Activated T-cell treated with anti-CD3 and anti-CD28 coated beads, Interleukin-2, amount 50 U/mL, for 72 hours (primary cell): Measurements from ENCODE around the gene EDEM2. TPM values are rescaled to one million over a fixed set of nuclear protein-coding genes. Genes with fewer than 3 reads are reported as not detected.
"Not testable (repeated sequence)": the region's sequence is repeated elsewhere in the genome, so short reads cannot be mapped to it uniquely, and the experiment has no call there.

ENCODE experiments used
- ATAC-seq, 2 donors: fragments of 150-1000 bp; cut with Tn5 transposase; replicated peaks in 1 of 2; 2 replicates each; pipeline ENCODE4 v1.10.0; 2021; ENCODE audit warnings: moderate library complexity in 2 of 2, mild to moderate bottlenecking in 1 of 2
- DNase-seq, 2 donors: peaks; one replicate each; pipeline ENCODE4 v3.0.0; 2021 to 2022; ENCODE audit warnings: mixed read lengths in 1 of 2
- H3K27ac Mint-ChIP-seq: one replicate; pipeline ENCODE4 v1.8.0; 2022; ENCODE audit warnings: mild to moderate bottlenecking, moderate library complexity, mixed read lengths
- H3K27me3 Mint-ChIP-seq: one replicate; pipeline ENCODE4 v1.8.0; 2022; ENCODE audit warnings: low read depth, mixed read lengths
- H3K36me3 Mint-ChIP-seq, 2 donors: one replicate each; pipeline ENCODE4 v1.8.0; 2022; ENCODE audit warnings: mixed read lengths in 2 of 2, mild to moderate bottlenecking in 1 of 2; ENCODE audit not compliant: insufficient read depth in 2 of 2
- H3K4me1 Mint-ChIP-seq: one replicate; pipeline ENCODE4 v1.8.0; 2022; ENCODE audit warnings: low read depth, mixed read lengths
- H3K4me3 Mint-ChIP-seq, 2 donors: one replicate each; pipeline ENCODE4 v1.8.0; 2022; ENCODE audit warnings: mild to moderate bottlenecking in 2 of 2, mixed read lengths in 2 of 2, moderate library complexity in 2 of 2
- H3K9me3 Mint-ChIP-seq, 2 donors: one replicate each; pipeline ENCODE4 v1.8.0; 2022; ENCODE audit warnings: mixed read lengths in 2 of 2
- total RNA-seq, 2 donors: library from RNA; stranded (reverse); gene quantifications; one replicate each; pipeline ENCODE4 v1.2.3, GENCODE V29; 2022

The EDEM2 gene
- total RNA-seq, 2 donors from 2014 or later = 33.5 to 35.8 TPM

- Mint-ChIP-seq H3K9me3 (no peaks in the 10 kb centered on the region), H3K36me3 (no peaks in the 10 kb centered on the region), H3K27me3 (no peaks in the 10 kb centered on the region), H3K27ac (no peak overlapping the region), H3K4me1 (no peaks in the 10 kb centered on the region), H3K4me3 (no peak overlapping the region)
- DNase-seq (no peak), ATAC-seq (no peak)
Measured at GRCh38 chr20:35179292-35180212, 32.4 kb upstream of the EDEM2 start.

GRCh38 chr20:35176132-35176531, 29.0 kb upstream of the EDEM2 start:
- Mint-ChIP-seq H3K4me1 (peaks cover 16% of the 10 kb centered on the region), H3K4me3 (no peak overlapping the region), H3K27ac (no peak overlapping the region), H3K27me3 (no peaks in the 10 kb centered on the region), H3K9me3 (no peaks in the 10 kb centered on the region), H3K36me3 (peaks cover 0 to 2% of the 10 kb centered on the region in 2 donors)
- DNase-seq = no peak
- ATAC-seq = no peak

- Mint-ChIP-seq H3K27me3 (no peaks in the 10 kb centered on the region), H3K4me3 (no peak overlapping the region), H3K4me1 (peaks cover 17% of the 10 kb centered on the region), H3K27ac (no peak overlapping the region), H3K9me3 (no peaks in the 10 kb centered on the region), H3K36me3 (peaks cover 0 to 2% of the 10 kb centered on the region in 2 donors)
- DNase-seq = no peak
- no peak for ATAC-seq
Measured at GRCh38 chr20:35174458-35175216, 27.5 kb upstream of the EDEM2 start.

GRCh38 chr20:35173576-35174192, 26.5 kb upstream of the EDEM2 start:
- ATAC-seq (no peak), DNase-seq (no peak)
- no peaks in the 10 kb centered on the region for H3K27me3 Mint-ChIP-seq
- no peaks in the 10 kb centered on the region for H3K9me3 Mint-ChIP-seq
- H3K36me3 Mint-ChIP-seq = peaks cover 0 to 2% of the 10 kb centered on the region in 2 donors
- peaks cover 17% of the 10 kb centered on the region for H3K4me1 Mint-ChIP-seq
- no peak overlapping the region for H3K4me3 Mint-ChIP-seq
- no peak overlapping the region for H3K27ac Mint-ChIP-seq

GRCh38 chr20:35172434-35172806, 25.3 kb upstream of the EDEM2 start:
- H3K4me3 Mint-ChIP-seq = peak overlapping the region; percentile 82 to 84
- peaks cover 0 to 2% of the 10 kb centered on the region in 2 donors for H3K36me3 Mint-ChIP-seq
- DNase-seq (no peak), ATAC-seq (no peak)
- H3K27ac Mint-ChIP-seq = peak overlapping the region; percentile 58
- no peaks in the 10 kb centered on the region for H3K9me3 Mint-ChIP-seq
- no peaks in the 10 kb centered on the region for H3K27me3 Mint-ChIP-seq
- peaks cover 17% of the 10 kb centered on the region for H3K4me1 Mint-ChIP-seq

GRCh38 chr20:35171753-35172433, 24.8 kb upstream of the EDEM2 start, which contains the start of gene PROCR:
Gene PROCR (plus strand): TSS chr20:35172072. CDS start chr20:35172155, 83 bp downstream.
- DNase-seq (peak; percentile 12 to 13), ATAC-seq (peak; percentile 55 to 69)
- Mint-ChIP-seq H3K4me1 (peaks cover 17% of the 10 kb centered on the region), H3K4me3 (peak within 1 kb of the TSS; percentile 82 to 84), H3K36me3 (peaks cover 0 to 2% of the 10 kb centered on the region in 2 donors), H3K9me3 (no peaks in the 10 kb centered on the region), H3K27ac (peak within 1 kb of the TSS; percentile 64), H3K27me3 (no peaks in the 10 kb centered on the region)

GRCh38 chr20:35171438-35171752, 24.3 kb upstream of the EDEM2 start:
- peak overlapping the region; percentile 64 for H3K27ac Mint-ChIP-seq
- no peaks in the 10 kb centered on the region for H3K9me3 Mint-ChIP-seq
- no peak for DNase-seq
- no peak for ATAC-seq
- no peaks in the 10 kb centered on the region for H3K27me3 Mint-ChIP-seq
- peak overlapping the region; percentile 82 to 84 for H3K4me3 Mint-ChIP-seq
- H3K36me3 Mint-ChIP-seq = peaks cover 0 to 2% of the 10 kb centered on the region in 2 donors
- H3K4me1 Mint-ChIP-seq = peaks cover 17% of the 10 kb centered on the region

GRCh38 chr20:35168701-35169409, 21.7 kb upstream of the EDEM2 start:
- not testable (repeated sequence) for H3K27me3 Mint-ChIP-seq, H3K27ac Mint-ChIP-seq, H3K9me3 Mint-ChIP-seq, ATAC-seq, H3K36me3 Mint-ChIP-seq, DNase-seq, H3K4me3 Mint-ChIP-seq
- H3K4me1 Mint-ChIP-seq = peaks cover 17% of the 10 kb centered on the region

- Mint-ChIP-seq H3K27me3 (no peaks in the 10 kb centered on the region), H3K4me1 (peaks cover 17% of the 10 kb centered on the region), H3K4me3 (no peak overlapping the region), H3K36me3 (no peaks in the 10 kb centered on the region), H3K9me3 (peaks cover 0 to 4% of the 10 kb centered on the region in 2 donors), H3K27ac (no peak overlapping the region)
- DNase-seq = no peak
- ATAC-seq = no peak
Measured at GRCh38 chr20:35167787-35168186, 20.7 kb upstream of the EDEM2 start.

- H3K27ac Mint-ChIP-seq = no peak overlapping the region
Measured at GRCh38 chr20:35166242-35166830, 19.2 kb upstream of the EDEM2 start.

GRCh38 chr20:35165221-35166185, 18.4 kb upstream of the EDEM2 start:
- no peak overlapping the region for H3K27ac Mint-ChIP-seq
- no peak for ATAC-seq
- H3K4me3 Mint-ChIP-seq = no peak overlapping the region
- peaks cover 5% of the 10 kb centered on the region for H3K4me1 Mint-ChIP-seq
- no peaks in the 10 kb centered on the region for H3K27me3 Mint-ChIP-seq
- no peaks in the 10 kb centered on the region for H3K36me3 Mint-ChIP-seq
- no peak for DNase-seq
- H3K9me3 Mint-ChIP-seq = peaks cover 0 to 4% of the 10 kb centered on the region in 2 donors

More at GRCh38 chr20:35166242-35166830, 19.2 kb upstream of the EDEM2 start:
- Mint-ChIP-seq H3K4me1 (peaks cover 3% of the 10 kb centered on the region), H3K36me3 (no peaks in the 10 kb centered on the region), H3K9me3 (peaks cover 0 to 4% of the 10 kb centered on the region in 2 donors), H3K27me3 (no peaks in the 10 kb centered on the region), H3K4me3 (no peak overlapping the region)
- no peak for ATAC-seq
- DNase-seq = no peak
